Osteoblast (primary cell): ENCODE results near the gene CFAP410. TPM values are rescaled to one million over a fixed set of nuclear protein-coding genes. Genes with fewer than 3 reads are reported as not detected.

Experiments used
- DNase-seq: peaks from one replicate; pipeline ENCODE4 v3.0.0; 2011; ENCODE audit warnings: low spot score, mixed read lengths; ENCODE audit not compliant: insufficient read length; ENCODE audit errors: missing footprints
- H2AFZ ChIP-seq: 2 replicates; pipeline ENCODE4 v1.6.0; 2011; ENCODE audit warnings: mild to moderate bottlenecking, low read length
- H3K27ac ChIP-seq: 2 replicates; pipeline ENCODE4 v1.5.1; 2011; ENCODE audit warnings: mild to moderate bottlenecking, low read depth, low read length, moderate library complexity
- H3K27me3 ChIP-seq: 2 replicates; pipeline ENCODE4 v1.6.0; 2012; ENCODE audit warnings: mild to moderate bottlenecking, control low read depth, inconsistent platforms, low read length, moderate library complexity; ENCODE audit not compliant: insufficient read depth
- H3K36me3 ChIP-seq: 2 replicates; pipeline ENCODE4 v1.5.1; 2011; ENCODE audit warnings: mild to moderate bottlenecking, low read length, control low read depth, moderate library complexity; ENCODE audit not compliant: insufficient read depth
- H3K4me1 ChIP-seq: 2 replicates; pipeline ENCODE4 v1.5.1; 2011; ENCODE audit warnings: mild to moderate bottlenecking, low read length, control low read depth, moderate library complexity; ENCODE audit not compliant: insufficient read depth
- H3K4me2 ChIP-seq: 2 replicates; pipeline ENCODE4 v1.6.0; 2011; ENCODE audit warnings: mild to moderate bottlenecking, low read length; ENCODE audit not compliant: insufficient read depth
- H3K4me3 ChIP-seq: fragments of 200-600 bp; sonication (generic); 3 replicates; pipeline ENCODE4 v1.5.1; 2012; ENCODE audit warnings: mild to moderate bottlenecking, low read length, inconsistent platforms; ENCODE audit not compliant: insufficient read depth
- H3K79me2 ChIP-seq: 2 replicates; pipeline ENCODE4 v1.6.0; 2012; ENCODE audit warnings: mild to moderate bottlenecking, low read length, control low read depth, inconsistent platforms; ENCODE audit not compliant: insufficient read depth
- H3K9me3 ChIP-seq: 2 replicates; pipeline ENCODE4 v1.5.1; 2011; ENCODE audit warnings: low read depth, low read length, control low read depth
- H4K20me1 ChIP-seq: 2 replicates; pipeline ENCODE4 v1.6.0; 2012; ENCODE audit warnings: mild to moderate bottlenecking, low read length, control low read depth; ENCODE audit not compliant: insufficient read depth
- CTCF ChIP-seq: IDR thresholded peaks from 2 replicates; pipeline ENCODE4 v1.5.1; 2011; ENCODE audit warnings: mild to moderate bottlenecking, low read depth, low read length, moderate library complexity; ENCODE audit errors: extremely low read depth
- total RNA-seq: library from RNA; depleted of rRNA; stranded (reverse); fragments of >200 nt; gene quantifications from 2 replicates; pipeline ENCODE4 v1.2.3, GENCODE V29; 2012

The CFAP410 gene
- total RNA-seq, 1 donor: 14.5 TPM

DNA sequence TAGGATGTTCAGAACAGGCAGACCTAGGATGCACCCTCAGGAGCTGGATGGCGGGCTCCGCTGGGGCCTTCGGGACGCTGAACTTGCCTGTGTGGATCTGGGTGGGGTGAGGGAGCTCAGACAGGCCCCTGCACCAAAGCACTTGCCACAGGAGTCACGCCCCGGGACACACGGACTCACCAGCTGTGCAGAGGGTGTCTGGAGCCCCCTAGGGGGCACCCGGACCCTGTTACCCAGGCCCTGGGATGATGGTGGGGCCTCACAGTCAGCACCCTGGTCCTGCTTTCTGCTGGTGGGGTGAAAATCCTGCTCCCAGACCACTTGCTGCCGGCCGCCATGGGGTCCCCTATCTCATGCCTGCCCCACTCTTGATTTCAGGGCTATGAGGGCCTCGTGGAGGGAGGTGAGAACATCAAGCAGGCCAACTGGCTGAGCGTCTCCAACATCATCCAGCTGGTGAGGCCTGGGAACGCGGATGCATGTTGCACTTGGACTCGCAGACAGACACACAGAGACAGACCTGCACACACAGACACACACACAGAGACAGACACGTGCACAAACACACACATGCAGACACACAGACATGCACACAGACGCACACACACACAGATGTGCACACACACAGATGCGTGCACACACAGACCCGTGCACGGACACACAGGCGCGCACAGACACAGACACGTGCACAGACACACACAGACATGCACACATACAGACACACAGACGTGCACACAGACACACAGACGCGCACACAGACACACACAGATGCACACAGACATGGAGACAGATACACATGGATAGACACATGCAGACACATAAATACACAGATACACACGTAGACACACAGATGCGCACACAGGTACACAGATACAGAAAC lies 28.3 kb downstream of the CFAP410 start:
- Histone ChIP-seq H4K20me1 (peaks cover 20% of the 10 kb centered on the region), H2AFZ (no peak overlapping the region), H3K27me3 (no peaks in the 10 kb centered on the region), H3K4me1 (no peaks in the 10 kb centered on the region), H3K36me3 (peaks cover 7% of the 10 kb centered on the region), H3K9me3 (no peaks in the 10 kb centered on the region), H3K27ac (no peak overlapping the region), H3K4me2 (no peak overlapping the region), H3K79me2 (peaks cover 11% of the 10 kb centered on the region), H3K4me3 (no peak overlapping the region)
- no peak for DNase-seq
- TF ChIP-seq CTCF: no peak

GRCh38 chr21:44306936-44307704 lies 32.1 kb downstream of the CFAP410 start:
- Histone ChIP-seq H2AFZ (no peak overlapping the region), H4K20me1 (peaks cover 45% of the 10 kb centered on the region), H3K27me3 (no peaks in the 10 kb centered on the region), H3K4me1 (no peaks in the 10 kb centered on the region), H3K9me3 (no peaks in the 10 kb centered on the region), H3K4me3 (no peak overlapping the region), H3K4me2 (no peak overlapping the region), H3K27ac (no peak overlapping the region), H3K79me2 (peaks cover 38% of the 10 kb centered on the region), H3K36me3 (peaks cover 7% of the 10 kb centered on the region)
- no peak for DNase-seq
- TF ChIP-seq CTCF: no peak

GRCh38 chr21:44305691-44306090 lies 33.5 kb downstream of the CFAP410 start:
- H3K9me3 ChIP-seq: no peaks in the 10 kb centered on the region
- H2AFZ ChIP-seq: no peak overlapping the region
- H3K27me3 ChIP-seq: no peaks in the 10 kb centered on the region
- DNase-seq: no peak
- H3K4me2 ChIP-seq: no peak overlapping the region
- peaks cover 54% of the 10 kb centered on the region for H4K20me1 ChIP-seq
- no peak overlapping the region for H3K27ac ChIP-seq
- no peak for TF ChIP-seq CTCF
- peaks cover 49% of the 10 kb centered on the region for H3K79me2 ChIP-seq
- no peaks in the 10 kb centered on the region for H3K36me3 ChIP-seq
- H3K4me3 ChIP-seq: no peak overlapping the region
- H3K4me1 ChIP-seq: peaks cover 4% of the 10 kb centered on the region

DNA sequence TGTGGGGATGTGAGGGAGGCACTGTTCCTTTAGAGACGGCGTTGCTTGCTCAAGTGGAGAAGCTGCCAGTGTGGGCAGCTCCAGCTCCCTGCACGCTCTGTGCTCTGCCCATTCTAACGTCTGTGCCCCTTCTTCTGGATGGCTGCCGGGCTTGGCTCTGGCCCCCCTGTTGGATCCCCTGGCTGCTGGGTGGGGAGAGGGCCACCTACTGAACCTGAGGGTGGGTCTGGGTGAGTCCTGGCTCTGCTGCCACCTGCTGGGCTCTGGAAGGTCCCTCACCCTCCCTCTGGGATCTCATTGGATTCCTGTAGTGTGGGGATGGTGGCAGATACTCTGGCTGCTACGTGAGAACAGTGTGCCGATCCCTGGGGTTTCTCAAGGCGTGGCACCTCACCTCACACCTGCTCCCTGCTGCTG lies 34.3 kb downstream of the CFAP410 start:
- peak; percentile 97 for DNase-seq
- Histone ChIP-seq H3K4me3 (no peak overlapping the region), H3K9me3 (no peaks in the 10 kb centered on the region), H2AFZ (no peak overlapping the region), H3K79me2 (peaks cover 53% of the 10 kb centered on the region), H4K20me1 (peaks cover 55% of the 10 kb centered on the region), H3K27me3 (no peaks in the 10 kb centered on the region), H3K4me1 (peaks cover 6% of the 10 kb centered on the region), H3K4me2 (no peak overlapping the region), H3K36me3 (no peaks in the 10 kb centered on the region), H3K27ac (no peak overlapping the region)
- peak; percentile 68 for TF ChIP-seq CTCF
